GM18520 (cell line): ENCODE data around the gene RTCA.
"Not testable (repeated sequence)": the region's sequence is repeated elsewhere in the genome, so short reads cannot be mapped to it uniquely, and the experiment has no call there.

ENCODE experiments used
- ATAC-seq: cut with Tn5 transposase; IDR thresholded peaks from one replicate; pipeline ENCODE4 v1.9.1; 2021; ENCODE audit not compliant: unreplicated experiment

The RTCA gene

DNA sequence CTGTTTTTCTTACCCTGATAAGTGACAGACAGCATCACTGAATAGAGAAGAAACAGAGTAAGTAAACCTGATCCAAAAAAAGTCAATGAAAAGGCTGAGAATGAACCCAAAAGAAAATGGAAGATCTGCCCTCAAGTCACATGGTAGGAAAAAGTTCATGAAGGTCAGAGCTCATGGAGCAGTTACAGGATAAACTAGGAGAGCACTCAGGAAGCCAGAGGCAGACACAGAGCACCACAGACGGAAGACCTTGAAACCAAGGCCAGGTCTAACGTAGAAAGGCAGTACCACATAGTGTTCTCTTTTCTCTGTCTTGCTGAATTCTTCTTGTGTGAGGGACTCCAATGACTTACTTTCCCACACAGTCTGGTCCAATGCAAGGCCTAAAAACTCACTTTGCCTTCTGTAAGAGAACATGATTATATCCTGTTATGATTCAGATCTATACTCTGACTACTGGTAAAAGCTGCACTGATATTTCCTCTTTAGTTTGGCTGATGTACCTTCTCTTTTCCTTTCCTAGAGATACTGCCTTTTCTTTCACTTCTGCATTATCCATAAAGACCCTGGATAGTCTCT lies 40.8 kb downstream of the RTCA start:
- no peak for ATAC-seq

DNA sequence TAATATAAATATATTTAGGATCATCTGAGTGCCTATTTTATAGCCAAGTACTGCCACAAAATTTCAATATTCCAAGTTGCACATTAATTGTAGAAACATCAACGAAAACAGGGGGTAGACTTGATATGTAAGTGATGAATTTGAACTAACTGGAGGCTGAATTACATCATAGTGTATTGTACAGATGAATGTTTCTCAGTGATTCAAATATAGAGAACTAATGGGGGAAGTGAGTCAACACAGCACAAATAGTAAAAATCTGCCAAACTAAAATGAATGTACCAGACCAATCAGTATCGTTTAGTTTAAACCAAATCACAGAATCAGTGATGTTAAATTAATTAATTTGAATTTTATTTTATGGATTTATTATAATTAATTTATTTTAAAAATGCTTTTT lies 42.8 kb downstream of the RTCA start:
- no peak for ATAC-seq

DNA sequence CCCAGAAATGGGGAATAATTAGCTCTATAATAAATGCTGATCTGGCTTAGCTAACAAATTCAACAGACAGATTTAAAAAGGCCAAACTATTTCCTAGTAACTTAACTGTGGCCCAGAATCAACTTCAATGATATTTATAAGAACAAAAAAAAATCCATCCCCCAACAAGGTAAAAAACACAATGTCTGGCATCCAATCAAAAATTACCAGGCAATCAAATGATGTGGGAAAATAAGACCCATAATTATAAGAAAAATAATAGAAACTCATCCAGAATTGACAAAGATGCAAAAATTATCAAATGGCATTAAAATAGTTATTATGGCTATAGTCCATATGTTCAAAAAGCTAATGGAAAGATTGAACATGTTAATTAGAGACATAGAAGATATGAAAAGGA lies 43.8 kb downstream of the RTCA start:
- no peak for ATAC-seq

DNA sequence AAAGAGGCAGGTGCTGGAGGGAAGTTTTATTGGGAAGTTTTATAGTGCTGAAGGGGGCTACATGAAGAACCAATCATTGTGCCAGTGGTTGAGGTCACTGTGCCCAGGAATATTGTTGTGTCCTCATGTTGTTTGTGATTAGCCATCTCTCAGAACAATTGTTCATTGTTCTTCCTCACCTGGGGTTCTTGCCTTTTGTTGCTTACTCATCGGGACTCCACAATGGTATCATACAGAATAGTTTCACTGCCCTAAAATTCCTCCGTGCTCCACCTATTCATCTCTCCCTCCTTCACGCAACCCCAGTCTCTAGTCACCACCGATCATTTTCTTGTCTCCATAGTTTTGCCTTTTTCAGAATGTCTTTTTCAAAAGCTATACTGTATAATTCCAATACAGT lies 47.4 kb downstream of the RTCA start:
- no peak for ATAC-seq

DNA sequence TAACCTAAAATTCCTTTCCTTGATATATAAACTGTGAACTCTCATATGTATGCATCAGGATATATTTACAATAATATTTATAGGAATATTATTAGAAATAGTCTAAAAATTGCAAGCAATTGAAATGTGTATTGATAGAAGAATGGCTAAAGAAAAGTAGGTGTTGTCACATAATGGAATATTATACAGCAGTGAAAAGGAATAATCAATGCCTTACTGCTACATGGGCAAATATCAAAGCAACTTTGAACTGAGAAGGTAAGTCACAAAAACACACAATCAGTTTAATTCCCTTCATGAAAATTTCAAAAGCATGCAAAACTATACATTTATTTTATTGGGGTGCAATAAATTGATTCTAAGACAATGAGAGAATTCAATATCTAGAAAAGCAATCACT lies 50.6 kb downstream of the RTCA start:
- no peak for ATAC-seq

DNA sequence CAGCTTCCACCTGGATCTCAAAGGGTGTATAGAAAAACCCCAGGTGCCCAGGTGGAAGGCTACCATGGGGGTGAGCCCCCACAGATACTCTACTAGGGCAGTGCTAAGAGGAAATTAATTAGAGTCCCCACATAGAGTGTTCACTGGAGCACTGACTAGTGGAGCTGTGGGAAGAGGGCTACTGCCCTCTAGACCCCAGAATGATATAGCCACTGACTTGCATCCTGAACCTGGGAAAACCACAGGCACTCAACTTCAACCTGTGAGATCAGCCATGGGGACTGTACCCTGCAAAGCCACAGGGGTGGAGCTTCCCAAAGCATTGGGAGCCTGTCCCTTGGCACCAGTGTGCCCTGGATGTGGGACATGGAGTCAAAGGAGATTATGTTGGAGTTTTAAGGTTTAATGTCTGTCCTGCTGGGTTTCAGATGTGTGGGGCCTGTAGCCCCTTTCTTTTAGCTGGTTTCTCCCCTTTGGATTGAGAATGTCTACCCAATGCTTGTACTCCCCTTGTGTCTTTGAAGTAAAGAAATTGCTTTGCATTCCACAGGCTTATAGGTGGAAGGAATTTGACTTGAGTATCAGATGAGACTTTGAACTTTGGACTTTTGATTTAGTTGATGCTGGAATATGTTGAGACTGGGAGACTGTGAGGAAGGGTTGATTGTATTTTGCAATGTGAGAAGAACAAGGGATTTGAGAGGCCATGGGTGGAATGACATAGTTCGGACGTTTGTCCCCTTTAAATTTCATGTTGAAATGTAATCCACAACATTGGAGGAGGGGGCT lies 54.5 kb downstream of the RTCA start:
- no peak for ATAC-seq

DNA sequence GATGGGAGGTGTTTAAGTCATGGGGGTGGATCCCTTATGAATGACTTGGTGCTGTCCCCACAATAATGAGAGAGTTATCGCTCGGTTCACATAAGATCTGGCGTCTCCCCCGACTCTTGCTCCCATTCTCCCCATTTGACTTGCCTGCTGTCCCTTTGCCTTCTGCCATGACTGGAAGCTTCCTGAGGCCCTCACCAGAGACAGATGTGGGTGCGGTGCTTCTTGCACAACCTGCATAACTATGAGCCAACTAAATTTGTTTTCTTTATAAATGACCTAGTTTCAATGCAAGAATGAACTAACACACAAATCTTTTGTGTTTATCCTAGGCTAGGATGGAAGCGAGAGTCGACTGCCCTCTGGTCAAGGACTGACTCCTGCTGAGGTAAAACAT lies 55.1 kb downstream of the RTCA start:
- no peak for ATAC-seq

DNA sequence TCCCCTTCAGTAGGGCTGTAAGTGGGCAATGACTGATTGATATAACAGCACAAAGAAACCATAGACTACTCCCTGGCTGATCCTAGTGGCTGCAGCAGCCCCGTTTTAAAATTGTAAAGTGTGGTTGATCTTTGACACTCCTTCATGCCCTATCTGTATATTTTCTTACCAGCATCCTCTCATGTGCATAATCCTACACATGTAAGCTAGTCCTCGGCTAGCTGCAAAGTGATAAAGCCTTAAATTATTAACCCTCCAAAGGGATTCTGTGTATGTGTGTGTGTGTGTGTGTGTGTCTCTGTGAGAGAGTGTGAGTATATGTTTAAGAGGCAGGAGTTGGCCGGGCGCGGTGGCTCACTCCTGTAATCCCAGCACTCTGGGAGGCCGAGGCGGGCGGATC lies 55.5 kb downstream of the RTCA start:
- ATAC-seq: no peak

DNA sequence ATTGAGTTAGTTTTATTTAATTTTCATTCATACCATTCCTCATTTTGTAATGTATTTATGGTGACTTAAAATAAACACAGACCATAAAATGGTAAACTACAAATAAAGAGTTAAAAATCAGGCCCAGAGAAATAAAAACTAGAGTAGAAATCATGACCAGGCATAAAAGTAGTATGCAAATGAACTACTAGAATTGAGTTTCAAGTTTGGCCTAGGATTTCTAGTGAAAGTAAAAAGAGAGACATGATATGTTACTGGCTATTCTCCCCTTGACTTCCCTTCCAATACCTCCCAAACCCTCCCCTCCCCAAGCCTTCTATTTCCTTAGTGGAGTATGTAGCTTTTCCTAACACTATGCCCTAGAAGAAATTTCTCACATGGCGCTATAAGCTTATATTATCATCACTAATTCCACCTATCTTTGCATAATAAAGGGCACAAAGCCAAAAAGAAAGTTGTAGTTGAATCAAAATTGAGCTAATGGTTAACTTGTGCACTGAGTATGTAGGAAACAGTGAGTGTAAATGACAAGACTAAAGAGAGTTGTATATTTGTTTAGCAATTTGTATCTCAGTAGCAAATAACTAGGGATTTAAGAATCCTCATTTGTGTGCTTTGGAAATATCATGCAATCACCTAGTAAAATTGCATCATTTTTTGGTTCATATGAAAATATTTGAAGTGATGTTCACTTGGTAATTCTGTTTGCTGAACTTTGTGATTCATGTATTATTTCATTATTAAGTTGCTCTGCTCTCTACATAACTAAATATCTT lies 56.6 kb downstream of the RTCA start:
- no peak for ATAC-seq

DNA sequence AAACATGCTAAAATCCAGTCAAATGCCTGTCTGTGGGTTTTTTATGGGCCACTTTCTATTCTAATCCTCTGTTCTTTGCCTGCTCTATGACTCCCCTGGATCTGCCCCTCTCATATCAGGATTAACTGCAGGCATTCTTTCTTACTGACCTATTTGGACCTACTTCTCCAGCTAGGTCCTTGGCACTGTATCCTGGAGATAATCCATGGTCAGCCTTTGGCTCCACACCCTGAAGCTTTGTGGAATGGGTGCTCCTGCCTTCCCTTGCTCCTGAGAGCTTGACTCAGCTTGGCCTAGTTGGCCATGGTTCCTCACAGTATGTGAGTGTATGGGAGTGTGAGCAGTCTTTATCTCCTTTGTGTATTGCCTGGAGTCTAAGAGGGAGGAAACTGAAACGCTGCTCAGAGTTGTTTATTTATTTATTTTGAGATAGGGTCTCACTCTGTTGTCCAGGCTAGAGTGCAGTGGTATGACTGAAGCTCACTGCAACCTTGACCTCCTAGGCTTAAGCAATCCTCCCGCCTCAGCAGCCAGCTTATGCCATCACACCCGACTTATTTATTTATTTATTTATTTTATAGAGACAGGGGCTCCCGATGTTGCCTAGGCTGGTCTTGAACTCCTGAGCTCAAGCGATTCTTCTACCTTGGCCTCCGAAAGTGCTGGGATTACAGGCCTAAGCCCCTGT lies 57.5 kb downstream of the RTCA start:
- no peak for ATAC-seq

DNA sequence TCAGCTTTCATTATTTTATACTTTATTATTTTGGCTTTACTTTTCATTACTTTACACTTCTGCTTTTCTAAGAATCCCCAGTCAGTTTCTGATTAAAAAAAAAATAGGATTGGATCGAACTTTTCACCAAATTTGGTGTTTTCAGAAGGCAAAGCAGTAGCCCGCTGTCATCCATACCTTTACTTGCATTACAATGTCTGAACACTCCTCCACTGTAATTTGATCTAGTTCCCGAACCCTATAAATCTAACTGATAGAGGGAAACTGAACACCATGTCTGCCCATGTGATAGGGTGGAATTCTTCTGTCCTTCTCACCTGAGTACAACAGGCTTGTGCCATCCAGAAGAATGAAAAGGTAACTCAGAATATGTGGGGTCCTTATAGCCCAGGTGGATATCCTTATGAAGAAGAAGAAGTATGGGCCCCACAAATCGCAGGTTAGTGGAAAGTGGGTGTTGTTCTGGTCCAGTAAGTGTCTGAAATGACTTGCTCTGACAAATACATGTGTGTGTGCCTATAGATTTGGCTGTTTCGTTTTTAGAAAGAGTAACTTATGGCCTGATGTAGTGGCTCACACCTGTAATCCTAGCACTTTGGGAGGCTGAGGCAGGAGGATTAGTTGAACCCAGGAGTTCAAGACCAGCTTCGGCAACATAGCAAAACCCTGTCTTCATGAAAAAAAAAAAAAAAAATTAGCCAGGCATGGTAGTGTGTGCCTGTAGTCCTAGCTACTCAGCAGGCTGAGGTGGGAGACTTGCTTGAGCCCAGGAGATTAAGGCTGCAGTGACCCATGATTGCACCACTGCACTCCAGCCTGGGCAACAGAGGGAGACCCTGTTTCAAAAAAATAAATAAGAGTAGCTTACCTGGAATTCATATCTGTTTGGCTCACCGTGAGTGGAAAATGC lies 59.7 kb downstream of the RTCA start:
- ATAC-seq: no peak

DNA sequence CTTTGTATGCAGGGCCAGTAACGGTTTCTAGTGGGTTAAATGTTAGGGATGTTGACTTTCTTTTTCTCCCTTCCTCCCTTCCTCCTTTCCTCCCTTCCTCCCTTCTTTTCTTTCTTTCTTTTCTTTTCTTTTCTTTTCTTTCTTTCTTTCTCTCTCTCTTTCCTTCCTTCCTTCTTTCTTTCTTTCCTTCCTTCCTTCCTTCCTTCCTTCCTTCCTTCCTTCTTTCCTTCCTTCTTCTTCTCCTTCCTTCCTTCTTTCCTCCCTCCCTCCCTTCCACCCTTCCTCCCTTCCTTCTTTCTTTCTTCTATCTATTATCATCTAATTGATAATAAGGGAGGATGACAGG lies 60.3 kb downstream of the RTCA start:
- ATAC-seq: not testable (repeated sequence)

DNA sequence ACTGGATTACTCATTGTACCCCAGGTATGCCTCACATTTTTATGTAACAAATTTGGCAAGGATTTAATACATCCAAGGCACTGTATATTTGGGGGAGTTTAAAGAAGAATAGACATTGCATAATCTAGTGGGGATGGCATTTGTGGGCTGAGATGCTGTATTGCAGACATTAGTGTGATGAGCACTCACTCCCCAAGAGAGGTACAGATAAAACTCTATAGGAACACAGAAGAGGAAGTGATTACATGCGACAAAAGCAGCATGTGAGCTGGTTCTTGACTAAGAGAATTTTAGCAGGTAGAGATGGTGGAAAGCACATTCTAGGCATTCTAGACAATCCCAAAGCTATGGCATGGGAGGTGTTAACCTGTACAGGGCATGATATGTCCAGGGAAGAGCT lies 62.1 kb downstream of the RTCA start:
- no peak for ATAC-seq

DNA sequence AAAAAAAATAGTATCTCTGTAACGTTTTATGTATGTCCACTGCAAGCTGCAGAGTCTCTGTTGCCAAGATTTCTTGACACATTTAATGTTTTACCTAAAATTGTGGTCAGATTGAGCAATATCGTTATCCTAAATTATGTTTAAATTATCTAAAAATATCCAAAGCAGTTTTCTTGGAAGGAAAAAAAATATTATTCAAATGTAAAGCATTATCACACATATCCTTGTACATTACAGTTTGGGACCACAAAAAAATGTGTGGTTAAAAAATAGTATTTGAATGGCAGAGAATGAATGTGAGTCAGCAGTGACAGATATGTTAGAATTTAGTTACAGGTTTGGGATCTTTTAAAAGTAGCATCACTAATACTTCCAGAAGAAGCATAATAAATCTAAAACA lies 65.1 kb downstream of the RTCA start:
- not testable (repeated sequence) for ATAC-seq

DNA sequence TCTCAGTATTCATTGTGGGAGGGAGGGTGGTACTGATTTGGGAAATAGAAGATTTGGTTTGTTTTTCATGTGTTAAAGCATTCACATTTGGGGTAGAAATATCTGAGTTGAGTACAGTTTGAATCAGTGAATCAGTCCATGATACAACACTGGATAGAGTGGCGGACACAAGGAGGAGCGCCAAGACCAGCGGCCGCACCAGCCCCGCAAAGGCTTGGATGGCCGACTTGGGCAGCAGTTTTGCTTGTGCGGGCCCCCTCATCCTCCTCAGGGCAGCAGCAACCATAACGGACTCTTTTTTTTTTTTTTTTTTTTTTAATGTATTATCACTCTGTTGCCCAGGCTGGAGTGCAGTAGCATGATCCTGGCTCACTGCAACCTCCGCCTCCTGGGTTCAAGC lies 66.3 kb downstream of the RTCA start:
- no peak for ATAC-seq

DNA sequence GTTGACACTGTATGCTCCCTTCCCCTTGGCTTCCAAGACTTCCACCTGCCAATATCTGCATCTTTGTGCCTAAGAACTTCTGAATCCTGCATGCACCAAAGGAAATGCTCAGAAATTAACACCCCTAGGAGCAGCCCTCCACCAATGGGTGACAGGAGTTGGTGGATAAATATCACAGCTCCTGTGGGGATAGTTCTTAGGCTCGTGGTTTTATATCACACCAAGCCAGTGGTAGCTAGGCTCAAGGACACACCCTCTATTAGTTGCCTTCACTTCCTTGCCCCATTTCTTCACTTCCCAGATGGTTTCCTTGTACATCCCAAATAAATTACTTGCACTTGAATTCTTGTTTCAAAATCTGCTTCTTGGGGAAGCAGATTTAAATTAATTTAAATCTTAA lies 69.4 kb downstream of the RTCA start:
- ATAC-seq: no peak

DNA sequence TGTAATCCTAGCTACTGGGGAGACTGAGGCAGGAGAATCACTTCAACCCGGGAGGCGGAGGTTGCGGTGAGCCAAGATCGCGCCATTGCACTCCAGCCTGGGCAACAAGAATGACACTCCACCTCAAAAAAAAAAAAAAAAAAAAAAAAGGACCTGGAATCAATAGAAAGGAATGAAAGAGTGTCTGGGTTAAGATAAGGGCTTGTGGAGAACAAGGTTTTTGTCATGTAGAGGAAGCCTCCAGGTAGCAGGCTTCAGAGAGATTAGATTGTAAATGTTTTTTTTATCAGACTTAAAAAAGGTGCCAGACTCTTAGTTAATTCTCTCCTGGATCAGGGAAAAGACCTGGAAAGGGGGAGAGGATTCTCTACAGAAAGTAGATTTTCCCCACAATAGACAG lies 71.9 kb downstream of the RTCA start:
- ATAC-seq: not testable (repeated sequence)

DNA sequence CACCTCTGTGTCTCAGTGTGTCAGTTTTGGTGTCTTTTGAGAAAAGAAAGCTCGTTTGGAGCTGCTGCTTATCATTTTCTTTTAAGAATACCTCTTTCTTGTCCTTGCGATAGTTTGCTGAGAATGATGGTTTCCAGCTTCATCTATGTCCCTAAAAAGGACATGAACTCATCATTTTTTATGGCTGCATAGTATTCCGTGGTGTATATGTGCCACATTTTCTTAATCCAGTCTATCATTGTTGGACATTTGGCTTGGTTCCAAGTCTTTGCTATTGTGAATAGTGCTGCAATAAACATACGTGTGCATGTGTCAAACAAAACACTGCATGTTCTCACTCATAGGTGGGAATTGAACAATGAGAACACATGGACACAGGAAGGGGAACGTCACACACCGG lies 73.7 kb downstream of the RTCA start:
- not testable (repeated sequence) for ATAC-seq

DNA sequence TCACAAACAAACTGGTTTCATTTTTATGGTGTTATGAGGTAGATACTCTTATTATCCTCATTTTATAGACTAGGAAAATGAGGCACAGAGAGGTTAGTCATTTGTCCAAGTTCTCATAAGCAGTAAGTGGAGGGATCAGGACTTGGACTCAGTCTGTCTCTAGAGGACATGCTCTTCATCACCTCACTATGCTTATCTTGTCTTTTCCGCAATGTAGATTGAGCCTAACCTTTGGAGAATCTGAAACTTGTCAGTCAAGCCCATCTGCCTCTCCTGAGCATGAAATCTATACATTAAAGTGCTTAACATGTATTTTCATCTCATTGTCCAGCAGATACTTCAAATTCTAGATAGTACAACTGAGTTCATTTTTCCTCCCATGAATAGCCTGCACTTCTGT lies 74.5 kb downstream of the RTCA start:
- no peak for ATAC-seq

DNA sequence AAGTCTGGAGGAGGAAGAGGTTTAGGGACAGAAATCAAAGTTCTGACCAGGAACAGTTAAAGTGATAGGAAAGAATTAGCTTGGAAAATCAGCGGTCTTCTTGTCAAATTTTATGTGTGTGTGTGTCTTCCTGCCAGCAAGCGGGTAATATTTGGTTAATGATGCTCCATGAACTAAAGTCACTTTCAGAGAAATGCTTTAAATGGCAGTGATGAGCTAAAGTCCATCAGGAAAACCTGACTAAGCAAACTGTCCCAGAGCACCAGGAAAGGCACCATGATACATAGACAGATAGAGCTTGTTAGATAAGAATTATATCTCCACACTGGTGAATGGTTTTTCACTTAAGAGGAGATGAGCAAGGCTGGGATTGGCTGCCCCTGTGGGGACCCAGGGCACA lies 76.3 kb downstream of the RTCA start:
- no peak for ATAC-seq
